Measurements from ENCODE around the gene HINT3. TPM values are rescaled to one million over a fixed set of nuclear protein-coding genes. Genes with fewer than 3 reads are reported as not detected.

HINT3 gene
- total RNA-seq, 4 donors from 2014 or later, result 31.0 to 54.8 (median 46.2) TPM

DNA sequence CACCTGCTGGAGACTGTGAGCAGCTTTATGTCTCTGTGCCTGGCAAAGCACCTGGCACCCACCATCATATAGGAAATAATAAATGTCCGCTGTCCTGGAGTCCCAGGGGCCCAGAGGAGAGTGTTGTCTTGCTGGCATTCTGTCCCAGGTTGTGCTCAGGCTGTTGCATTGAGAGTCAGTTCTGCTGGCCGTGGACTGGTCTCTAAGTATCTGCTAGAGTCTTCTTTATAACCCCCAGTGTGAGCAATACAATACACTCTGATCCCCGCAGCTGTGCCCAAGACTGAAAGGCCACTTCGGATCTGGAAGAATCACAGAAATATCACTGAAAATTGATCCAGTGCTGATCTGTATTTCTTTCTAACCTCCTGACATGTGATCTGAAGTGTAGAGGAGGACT is 38.3 kb upstream of the HINT3 start:
- no peak overlapping the region for H3K4me3 ChIP-seq
- TF ChIP-seq POLR2A (IDR thresholded peaks at IDR 0.05) (no peak), EP300 (IDR thresholded peaks at IDR 0.05) (no peak), POLR2AphosphoS5 (IDR thresholded peaks at IDR 0.05) (no peak)
- TF ChIP-seq, protein P1, sequence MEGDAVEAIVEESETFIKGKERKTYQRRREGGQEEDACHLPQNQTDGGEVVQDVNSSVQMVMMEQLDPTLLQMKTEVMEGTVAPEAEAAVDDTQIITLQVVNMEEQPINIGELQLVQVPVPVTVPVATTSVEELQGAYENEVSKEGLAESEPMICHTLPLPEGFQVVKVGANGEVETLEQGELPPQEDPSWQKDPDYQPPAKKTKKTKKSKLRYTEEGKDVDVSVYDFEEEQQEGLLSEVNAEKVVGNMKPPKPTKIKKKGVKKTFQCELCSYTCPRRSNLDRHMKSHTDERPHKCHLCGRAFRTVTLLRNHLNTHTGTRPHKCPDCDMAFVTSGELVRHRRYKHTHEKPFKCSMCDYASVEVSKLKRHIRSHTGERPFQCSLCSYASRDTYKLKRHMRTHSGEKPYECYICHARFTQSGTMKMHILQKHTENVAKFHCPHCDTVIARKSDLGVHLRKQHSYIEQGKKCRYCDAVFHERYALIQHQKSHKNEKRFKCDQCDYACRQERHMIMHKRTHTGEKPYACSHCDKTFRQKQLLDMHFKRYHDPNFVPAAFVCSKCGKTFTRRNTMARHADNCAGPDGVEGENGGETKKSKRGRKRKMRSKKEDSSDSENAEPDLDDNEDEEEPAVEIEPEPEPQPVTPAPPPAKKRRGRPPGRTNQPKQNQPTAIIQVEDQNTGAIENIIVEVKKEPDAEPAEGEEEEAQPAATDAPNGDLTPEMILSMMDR (IDR thresholded peaks at IDR 0.05), result no peak
- H3K9me3 ChIP-seq, result no peaks in the 10 kb centered on the region
- peak overlapping the region; percentile 39 to 71 (median 60) for H3K27ac ChIP-seq
- H3K4me1 ChIP-seq, result peaks cover 0 to 9% (median 0%) of the 10 kb centered on the region in 3 donors
- H3K27me3 ChIP-seq, result no peaks in the 10 kb centered on the region
- H3K36me3 ChIP-seq, result peaks cover 0 to 66% of the 10 kb centered on the region in 2 donors
- 64 to 66% methylated on average over 2 to 3 of the region's 4 CpGs for WGBS, 2 donors (ENCODE audit: low coverage in 1 of 2)
- ATAC-seq, result no peak

GRCh38 chr6:125918681-125919566 is 37.6 kb upstream of the HINT3 start:
- peak; percentile 89 for ATAC-seq
- Histone ChIP-seq H3K4me3 (peak overlapping the region in 1 of 2 donors; percentile 21), H3K36me3 (peaks cover 0 to 73% of the 10 kb centered on the region in 2 donors), H3K9me3 (no peaks in the 10 kb centered on the region), H3K27me3 (no peaks in the 10 kb centered on the region), H3K4me1 (peaks cover 0 to 9% (median 0%) of the 10 kb centered on the region in 3 donors), H3K27ac (peak overlapping the region in 3 of 4 donors; percentile 63 to 71 (median 69))
- TF ChIP-seq, protein P1 (IDR thresholded peaks at IDR 0.05), result no peak
- peak; percentile 30 for TF ChIP-seq POLR2AphosphoS5 (IDR thresholded peaks at IDR 0.05)
- WGBS, 2 donors (ENCODE audit: low coverage in 1 of 2), result 48 to 62% methylated on average over 11 to 12 of the region's 13 CpGs

DNA sequence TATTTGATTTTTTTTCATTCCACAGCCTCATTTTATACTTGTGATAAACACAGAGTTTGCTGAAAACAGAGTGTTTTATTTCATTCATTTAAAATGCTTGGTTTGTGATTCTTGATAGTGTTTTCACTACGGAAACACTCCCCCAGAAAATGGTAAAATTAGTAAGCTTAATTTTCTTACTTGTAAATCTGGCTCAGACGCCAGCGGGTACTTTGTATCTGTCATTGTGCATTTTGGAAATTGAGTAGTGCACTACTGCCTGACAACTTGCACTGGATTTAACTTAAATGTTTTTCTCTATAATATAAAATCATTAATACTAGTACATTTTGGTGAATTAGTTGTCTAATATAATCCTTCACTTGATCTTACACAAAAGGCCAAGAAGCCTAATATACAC is 37.0 kb upstream of the HINT3 start:
- no peak for TF ChIP-seq POLR2A (IDR thresholded peaks at IDR 0.05)
- TF ChIP-seq, protein P1 (IDR thresholded peaks at IDR 0.05), result no peak
- TF ChIP-seq POLR2AphosphoS5 (IDR thresholded peaks at IDR 0.05), result no peak
- no peak for TF ChIP-seq EP300 (IDR thresholded peaks at IDR 0.05)
- Histone ChIP-seq H3K4me1 (peaks cover 0 to 9% (median 0%) of the 10 kb centered on the region in 3 donors), H3K9me3 (no peaks in the 10 kb centered on the region), H3K36me3 (peaks cover 0 to 80% of the 10 kb centered on the region in 2 donors), H3K27me3 (no peaks in the 10 kb centered on the region), H3K27ac (peak overlapping the region in 3 of 4 donors; percentile 63 to 71 (median 69)), H3K4me3 (peak overlapping the region in 1 of 2 donors; percentile 21)
- no peak for ATAC-seq
- 61 to 75% methylated on average over 3 of the region's 3 CpGs for WGBS, 2 donors (ENCODE audit: low coverage in 1 of 2)

DNA sequence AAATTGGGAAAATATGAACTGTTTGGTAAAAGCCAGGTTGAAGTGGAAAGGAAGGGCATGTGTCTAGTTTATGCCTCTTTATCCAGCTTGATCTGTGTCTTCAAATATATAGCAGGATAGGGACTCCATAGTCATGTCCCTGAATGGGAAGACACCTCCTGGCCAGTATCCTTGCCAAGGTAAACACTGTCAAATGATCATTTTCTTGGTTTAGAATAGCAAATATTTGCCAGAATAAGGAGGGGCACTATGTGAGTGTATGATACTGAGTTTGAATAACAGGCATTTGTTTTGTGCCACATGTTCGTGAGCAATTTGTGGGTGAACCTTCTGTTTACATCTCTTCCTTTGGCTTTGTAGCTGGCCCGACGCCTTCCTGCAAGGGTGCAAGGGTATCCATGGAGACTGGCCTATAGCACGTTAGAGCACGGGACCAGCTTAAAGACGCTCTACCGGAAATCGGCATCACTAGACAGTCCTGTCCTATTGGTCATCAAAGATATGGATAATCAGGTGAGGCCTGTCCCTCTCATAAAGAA is 34.2 kb upstream of the HINT3 start:
- Histone ChIP-seq H3K4me1 (peaks cover 0 to 9% (median 0%) of the 10 kb centered on the region in 3 donors), H3K36me3 (peaks cover 0 to 63% of the 10 kb centered on the region in 2 donors), H3K9me3 (no peaks in the 10 kb centered on the region), H3K4me3 (no peak overlapping the region), H3K27me3 (no peaks in the 10 kb centered on the region), H3K27ac (no peak overlapping the region)
- WGBS, 2 donors (ENCODE audit: low coverage in 1 of 2), result 89 to 97% methylated on average over 6 to 8 of the region's 8 CpGs
- ATAC-seq, result no peak
- TF ChIP-seq EP300 (IDR thresholded peaks at IDR 0.05) (no peak), POLR2AphosphoS5 (IDR thresholded peaks at IDR 0.05) (no peak), POLR2A (IDR thresholded peaks at IDR 0.05) (no peak)
- TF ChIP-seq, protein P1 (IDR thresholded peaks at IDR 0.05), result no peak

Measured in gastroesophageal sphincter (tissue), 4 donors.